HepG2 (cell line): ENCODE results near the gene ADAMTS17. TPM values are rescaled to one million over a fixed set of nuclear protein-coding genes. Genes with fewer than 3 reads are reported as not detected.

Experiments used
- ATAC-seq: fragments of 200-7000 bp; cut with Tn5 transposase; 3 replicates; pipeline ENCODE4 v1.9.1; 2020; ENCODE audit warnings: mild to moderate bottlenecking, moderate library complexity
- BruUV-seq: library from RNA; stranded (reverse); fragments of 400-500 nt; replicated peaks from 2 replicates; lab custom pipeline; 2021; lab: Mats Ljungman, UMichigan
- CTCF ChIA-PET: fragments of 300-600 bp; formaldehyde crosslinking; extraction: SDS; loops from one replicate; lab custom pipeline; 2021; ENCODE audit warnings: low total read pairs, inconsistent platforms, low intra/inter-chr PET ratio; lab: Yijun Ruan, JAX
- POLR2A ChIA-PET: fragments of 350-600 bp; sonication (Branson Sonifier 250); formaldehyde crosslinking; loops from one replicate; lab custom pipeline; 2020; ENCODE audit warnings: antibody characterized with exemption, inconsistent platforms; lab: Yijun Ruan, JAX
- DNase-seq: peaks from one replicate; pipeline ENCODE4 v3.0.0-alpha.2; 2015; ENCODE audit warnings: low spot score
- FAIRE-seq: peaks from 3 replicates; lab custom pipeline; 2011; peaks lifted over from hg19 to GRCh38; lab: Jason Lieb, UNC
- H2AFZ ChIP-seq: one replicate; pipeline ENCODE4 v1.6.1; 2011; ENCODE audit warnings: low read length, inconsistent platforms
- H3K27ac ChIP-seq: fragments of 300-600 bp; 3 replicates; pipeline ENCODE4 v1.8.0; 2011; ENCODE audit warnings: mixed run types, mild to moderate bottlenecking, mixed read lengths, low read length, inconsistent platforms; ENCODE audit not compliant: insufficient read depth; ENCODE audit errors: extremely low read length
- H3K27me3 ChIP-seq, 2 experiments: fragments of 200-600 bp in 1 of 2; 2 replicates in 1 of 2; 3 replicates in 1 of 2; pipeline versions ENCODE4 v1.6.0 to v1.8.0; 2011; ENCODE audit warnings: low read length in 2 of 2, mild to moderate bottlenecking in 2 of 2, moderate library complexity in 2 of 2, inconsistent platforms in 1 of 2; ENCODE audit not compliant: insufficient read depth in 2 of 2, control insufficient read depth in 1 of 2
- H3K36me3 ChIP-seq, 2 experiments: fragments of 200-600 bp in 1 of 2; replicated peaks in 1 of 2; 2 replicates in 1 of 2; 3 replicates in 1 of 2; pipeline versions ENCODE4 v1.5.1 to v1.8.0; 2011; ENCODE audit warnings: low read length in 2 of 2, inconsistent platforms in 1 of 2; ENCODE audit not compliant: insufficient read depth in 2 of 2, control insufficient read depth in 1 of 2
- H3K4me1 ChIP-seq: 2 replicates; pipeline ENCODE4 v1.5.1; 2012; ENCODE audit warnings: low read length, inconsistent platforms; ENCODE audit not compliant: insufficient read depth
- H3K4me2 ChIP-seq: 2 replicates; pipeline ENCODE4 v1.6.0; 2011; ENCODE audit warnings: low read depth, low read length, inconsistent platforms
- H3K4me3 ChIP-seq, 3 experiments: fragments of 200-600 bp in 1 of 3; sonication (generic), shearing (Covaris generic) in 1 of 3; replicated peaks in 1 of 3; 2 replicates each; pipeline ENCODE4 v1.5.1; 2011 to 2016; ENCODE audit warnings: low read length in 3 of 3, inconsistent platforms in 2 of 3, low read depth in 2 of 3, mild to moderate bottlenecking in 2 of 3, control low read depth in 1 of 3, mixed read lengths in 1 of 3; ENCODE audit not compliant: insufficient read depth in 1 of 3
- H3K79me2 ChIP-seq: one replicate; pipeline ENCODE4 v1.6.1; 2011; ENCODE audit warnings: low read length, inconsistent platforms; ENCODE audit not compliant: insufficient read depth
- H3K9ac ChIP-seq: 2 replicates; pipeline ENCODE4 v1.6.0; 2011; ENCODE audit warnings: mild to moderate bottlenecking, low read depth, low read length, inconsistent platforms; ENCODE audit not compliant: insufficient read depth
- H3K9me3 ChIP-seq: 2 replicates; pipeline ENCODE4 v1.5.1; 2012; ENCODE audit warnings: mild to moderate bottlenecking, low read length
- H4K20me1 ChIP-seq: 2 replicates; pipeline ENCODE4 v1.6.0; 2011; ENCODE audit warnings: inconsistent platforms, mild to moderate bottlenecking, low read length, moderate library complexity; ENCODE audit not compliant: insufficient read depth
- CREBL2 ChIP-seq: sonication (generic); formaldehyde crosslinking; IDR thresholded peaks from 2 replicates; pipeline ENCODE4 v1.8.1; 2023; ENCODE audit warnings: missing genetic modification reagents, mild to moderate bottlenecking, borderline replicate concordance
- JUNB ChIP-seq: sonication (generic); formaldehyde crosslinking; IDR thresholded peaks from 2 replicates; pipeline ENCODE4 v1.8.0; 2022; ENCODE audit warnings: missing genetic modification reagents, mild to moderate bottlenecking, borderline replicate concordance
- KLF12 ChIP-seq: sonication (generic); formaldehyde crosslinking; IDR thresholded peaks from 2 replicates; pipeline ENCODE4 v1.4.0; 2020; ENCODE audit warnings: missing genetic modification reagents, borderline replicate concordance
- PRDM10 ChIP-seq: sonication (generic); formaldehyde crosslinking; IDR thresholded peaks from 2 replicates; pipeline ENCODE4 v1.4.0; 2020; ENCODE audit warnings: low read depth, missing genetic modification reagents
- YY1 ChIP-seq: IDR thresholded peaks from 2 replicates; pipeline ENCODE4 v1.6.1; 2011; ENCODE audit warnings: low read length, low read depth, moderate library complexity, mild to moderate bottlenecking; ENCODE audit not compliant: insufficient read depth, insufficient replicate concordance
- ZBTB4 ChIP-seq: sonication (generic); formaldehyde crosslinking; IDR thresholded peaks from 2 replicates; pipeline ENCODE4 v1.4.0; 2020; ENCODE audit warnings: missing genetic modification reagents, mild to moderate bottlenecking, borderline replicate concordance
- ZKSCAN1 ChIP-seq: fragments of 150-350 bp; IDR thresholded peaks from 2 replicates; pipeline ENCODE4 v1.6.1; 2014; ENCODE audit warnings: low read length
- ZKSCAN8 ChIP-seq: IDR thresholded peaks from 2 replicates; pipeline ENCODE4 v1.6.1; 2016; ENCODE audit warnings: borderline replicate concordance, missing genetic modification reagents, missing compliant biosample characterization
- ZNF333 ChIP-seq: sonication (generic); formaldehyde crosslinking; IDR thresholded peaks from 2 replicates; pipeline ENCODE4 v1.4.0; 2020; ENCODE audit warnings: mild to moderate bottlenecking, missing genetic modification reagents, borderline replicate concordance
- WGBS: methylation state at CpG from one replicate; pipeline ENCODE4 v1.1.6; 2017; ENCODE audit warnings: low lambda C conversion rate; 5-methylcytosine and 5-hydroxymethylcytosine counted together
- in situ Hi-C: cut with HindIII; loops from 2 replicates; pipeline ENCODE4 v1.10.0; 2017; ENCODE audit warnings: low pct_unique_long_range_greater_than_20kb; ENCODE audit not compliant: extremely low pct_ligation_motif_present
- intact Hi-C: fragments of 100-400 bp; cut with micrococcal nuclease; formaldehyde crosslinking; loops from one replicate; pipeline ENCODE4 v1.10.0; 2022; ENCODE audit not compliant: unreplicated experiment
- polyA plus RNA-seq, 8 experiments: library from polyadenylated mRNA; depleted of rRNA in 3 of 8; stranded (reverse) in 7 of 8; unstranded in 1 of 8; fragments of >200 nt; fragmentation: Illumina TruSeq in 4 of 8; extraction: Trizol in 4 of 8; gene quantifications; 2 replicates each; pipeline versions ENCODE4 v1.2.1 to v1.2.3, GENCODE V29; 2011 to 2016; ENCODE audit warnings: low read depth in 4 of 8, missing spikeins in 1 of 8, mixed read lengths in 1 of 8; ENCODE audit not compliant: insufficient read depth in 1 of 8
- total RNA-seq, 5 experiments: library from RNA; depleted of rRNA; stranded (reverse); fragments of >200 nt; fragmentation: Illumina TruSeq; extraction: Trizol; gene quantifications; 2 replicates each; pipeline ENCODE4 v1.2.3, GENCODE V29; 2016; ENCODE audit warnings: low read depth in 1 of 5

Gene ADAMTS17
- total and polyA plus RNA-seq, 2 of the 13 experiments (the other 11 are each of a cell fraction or from before 2014, with no cell fraction given): 0.02 to 0.04 TPM

- no peak for DNase-seq
- POLR2A ChIA-PET: no interaction called here
- H3K4me3 ChIP-seq: no peak overlapping the region
Observed at GRCh38 chr15:99956022-99956775, 385.6 kb downstream of the ADAMTS17 start.

More at GRCh38 chr15:99956022-99956775, 385.6 kb downstream of the ADAMTS17 start:
- no peaks in the 10 kb centered on the region for H3K4me1 ChIP-seq
- CTCF ChIA-PET: no interaction called here
- no TSS peak for BruUV-seq
- no peak overlapping the region for H3K4me2 ChIP-seq
- no peak overlapping the region for H2AFZ ChIP-seq
- intact Hi-C loops: no loop called here
- H3K9me3 ChIP-seq: no peaks in the 10 kb centered on the region
- WGBS: 54% methylated on average over 6 of the region's 11 CpGs
- TF ChIP-seq ZKSCAN8 (CRISPR knock-in tag) (no peak), ZBTB4 (CRISPR knock-in tag) (no peak), KLF12 (CRISPR knock-in tag) (no peak), ZKSCAN1 (no peak), PRDM10 (CRISPR knock-in tag) (no peak), JUNB (CRISPR knock-in tag) (no peak), ZNF333 (CRISPR knock-in tag) (no peak), CREBL2 (no peak), YY1 (no peak)
- ATAC-seq (no peak), FAIRE-seq (no peak)
- H3K27ac ChIP-seq: no peak overlapping the region
- H4K20me1 ChIP-seq: no peaks in the 10 kb centered on the region
- no peaks in the 10 kb centered on the region; a peak in 1 of 5 replicates for H3K27me3 ChIP-seq
- no peaks in the 10 kb centered on the region for H3K79me2 ChIP-seq
- in situ Hi-C loops: no loop called here
- H3K36me3 ChIP-seq: no peaks in the 10 kb centered on the region
- H3K9ac ChIP-seq: no peak overlapping the region
